HG03060 (cell line): ENCODE results near the gene KIF17.

Experiments
- ATAC-seq: cut with Tn5 transposase; IDR thresholded peaks from one replicate; pipeline ENCODE4 v1.9.1; 2021; ENCODE audit warnings: low read depth, moderate number of reproducible peaks; ENCODE audit not compliant: unreplicated experiment

The KIF17 gene

GRCh38 chr1:20717452-20718342 is at the start of gene KIF17:
Gene KIF17, minus strand, starts transcription at chr1:20718007. Its CDS starts 301 bp downstream, at chr1:20717706.
- ATAC-seq = no peak

DNA sequence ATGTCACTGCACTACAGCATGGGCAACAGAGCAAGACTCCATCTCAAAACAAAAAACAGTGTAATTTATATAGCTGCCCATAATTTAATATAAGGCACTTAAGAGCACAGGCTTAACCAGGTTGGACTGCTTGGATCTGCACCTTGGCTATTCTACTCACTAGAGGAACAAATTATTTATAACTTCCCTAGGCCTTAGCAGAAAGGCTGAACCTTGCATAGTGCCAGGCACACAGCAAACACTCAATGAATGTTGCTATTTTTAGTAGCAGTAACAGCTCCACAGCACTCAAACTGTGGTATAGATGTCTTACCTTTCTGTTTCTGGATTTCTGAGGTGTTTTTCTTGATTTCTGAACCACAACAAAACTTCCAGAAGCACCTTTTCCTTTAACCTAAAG is 49.5 kb upstream of the KIF17 start:
- ATAC-seq = no peak

- no peak for ATAC-seq
Measured at GRCh38 chr1:20763417-20763816, 45.6 kb upstream of the KIF17 start.

- ATAC-seq = no peak
Measured at GRCh38 chr1:20760322-20760721, 42.5 kb upstream of the KIF17 start.

DNA sequence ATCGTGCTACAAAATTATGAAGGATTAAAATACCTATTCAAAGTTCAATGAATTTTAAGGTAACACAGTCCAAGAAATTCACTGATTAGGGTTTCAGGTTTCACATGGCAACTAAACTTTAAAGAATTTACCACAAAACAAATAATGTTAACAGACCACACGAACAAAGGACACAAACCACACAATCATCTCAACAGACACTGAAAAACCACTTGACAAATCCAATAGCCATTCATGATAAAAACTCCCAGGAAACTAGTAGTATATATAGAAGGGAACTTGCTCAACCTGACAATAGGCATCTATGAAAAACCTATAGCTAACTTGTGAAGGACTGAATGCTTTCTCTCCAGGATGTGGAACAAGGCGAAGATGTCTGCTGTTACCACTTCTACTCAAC is 35.8 kb upstream of the KIF17 start:
- no peak for ATAC-seq

GRCh38 chr1:20751462-20751990 is 33.7 kb upstream of the KIF17 start:
- no peak for ATAC-seq

DNA sequence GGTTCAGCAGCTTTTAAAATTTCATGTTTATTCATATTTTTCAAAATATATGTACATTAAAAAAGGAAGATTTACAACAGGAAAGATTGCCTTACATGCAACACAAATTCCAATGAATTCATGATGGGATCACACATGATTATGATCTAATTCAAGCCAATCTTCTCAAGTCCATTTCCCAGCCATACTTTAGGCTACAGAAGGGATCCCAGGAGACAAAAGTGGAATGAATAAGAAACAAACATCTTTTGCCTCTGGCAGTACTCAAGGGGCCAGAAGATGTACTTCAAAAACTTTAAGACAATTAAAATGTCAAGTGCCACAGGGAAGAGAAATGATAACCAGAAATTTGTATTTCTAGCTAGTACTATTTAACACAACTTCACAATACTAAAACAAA is 24.9 kb upstream of the KIF17 start:
- no peak for ATAC-seq

DNA sequence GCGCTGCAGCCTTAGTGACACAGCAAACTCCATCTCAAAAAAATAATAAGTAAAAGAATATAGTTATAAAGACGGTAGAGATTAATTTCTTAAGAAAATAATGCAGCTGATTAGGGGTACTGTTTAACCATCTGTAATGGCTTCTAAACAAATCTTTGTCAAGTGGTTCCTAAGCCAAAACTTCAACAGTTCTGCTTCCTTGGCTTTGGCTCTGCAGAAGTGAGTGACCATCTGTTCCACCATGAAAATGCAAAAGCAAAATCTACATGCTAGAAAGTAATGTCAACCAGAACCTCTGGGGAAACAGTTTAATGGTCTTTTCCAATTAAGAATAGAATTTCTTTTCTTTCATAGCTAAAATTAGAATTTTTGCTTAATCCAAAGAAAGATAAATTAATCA is 23.0 kb upstream of the KIF17 start:
- ATAC-seq = no peak

GRCh38 chr1:20739225-20739624 is 21.4 kb upstream of the KIF17 start:
- no peak for ATAC-seq

GRCh38 chr1:20735581-20736111 is 17.8 kb upstream of the KIF17 start:
- no peak for ATAC-seq

DNA sequence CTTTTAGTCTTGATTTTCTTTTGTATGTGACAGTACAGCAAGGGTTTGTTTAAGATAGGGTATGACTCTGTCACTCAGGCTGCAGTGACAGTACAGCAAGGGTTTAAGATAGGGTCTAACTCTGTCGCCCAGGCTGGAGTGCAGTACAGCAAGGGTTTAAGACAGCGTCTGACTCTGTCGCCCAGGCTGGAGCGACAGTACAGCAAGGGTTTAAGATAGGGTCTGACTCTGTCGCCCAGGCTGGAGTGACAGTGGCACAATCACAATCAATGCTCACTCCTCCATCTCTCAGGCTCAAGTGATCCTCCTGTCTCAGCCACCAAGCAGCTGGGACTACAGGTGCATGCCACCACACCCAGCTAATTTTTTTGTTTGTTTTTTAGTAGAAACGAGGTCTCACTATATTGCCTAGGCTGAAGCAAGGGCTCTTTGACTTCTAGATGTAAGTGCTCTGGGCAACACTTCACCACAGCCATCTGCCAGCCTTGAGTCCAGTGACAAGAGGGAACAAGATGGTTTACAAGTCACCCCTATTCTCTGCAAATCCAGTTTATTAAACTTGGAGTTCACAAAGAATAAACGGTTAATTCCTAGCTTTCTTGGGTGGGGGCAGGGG is 15.7 kb upstream of the KIF17 start:
- ATAC-seq = no peak

DNA sequence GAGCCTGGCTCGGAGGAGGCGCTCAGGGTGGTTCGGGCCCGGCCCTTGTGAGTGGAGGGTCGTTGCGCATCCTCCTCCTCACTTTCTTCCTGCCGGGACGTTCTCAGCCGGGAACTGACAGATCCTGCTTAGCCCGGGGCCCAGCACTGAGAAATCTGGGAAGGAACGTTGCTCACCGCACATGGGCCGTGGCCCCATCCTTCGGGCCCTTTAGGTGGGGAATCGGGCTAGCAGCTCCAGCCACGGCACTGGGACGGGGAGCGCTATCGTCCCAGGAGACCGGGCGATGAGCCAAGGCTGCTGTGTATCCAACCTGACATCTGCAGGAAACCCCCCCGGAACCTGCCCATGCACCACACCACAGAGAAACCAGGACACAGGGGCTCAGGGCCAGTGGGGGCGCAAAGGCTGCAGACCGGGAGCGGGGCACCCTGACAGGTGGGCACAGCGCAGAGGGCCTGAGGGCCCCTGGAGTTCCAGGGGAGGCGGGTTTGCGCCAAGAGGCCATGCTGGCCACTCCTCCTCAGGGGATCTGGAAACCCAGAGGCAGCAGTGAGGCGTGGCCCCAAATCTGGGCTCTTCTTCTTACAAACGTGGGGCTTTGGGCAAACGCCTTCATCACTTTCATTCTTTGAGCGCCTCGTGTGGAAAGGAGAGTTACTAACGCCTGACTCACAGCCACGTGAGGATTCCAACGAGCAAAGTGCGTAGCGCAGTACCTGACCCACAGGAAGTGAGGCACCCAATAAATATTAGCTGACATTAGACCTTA is 15.0 kb upstream of the KIF17 start, which contains the start of gene SH2D5:
TSS of gene SH2D5 (minus strand) at position 116 of the 772 bp plus-strand sequence. CDS start 4,659 bp downstream, outside the sequence.
- ATAC-seq = no peak

DNA sequence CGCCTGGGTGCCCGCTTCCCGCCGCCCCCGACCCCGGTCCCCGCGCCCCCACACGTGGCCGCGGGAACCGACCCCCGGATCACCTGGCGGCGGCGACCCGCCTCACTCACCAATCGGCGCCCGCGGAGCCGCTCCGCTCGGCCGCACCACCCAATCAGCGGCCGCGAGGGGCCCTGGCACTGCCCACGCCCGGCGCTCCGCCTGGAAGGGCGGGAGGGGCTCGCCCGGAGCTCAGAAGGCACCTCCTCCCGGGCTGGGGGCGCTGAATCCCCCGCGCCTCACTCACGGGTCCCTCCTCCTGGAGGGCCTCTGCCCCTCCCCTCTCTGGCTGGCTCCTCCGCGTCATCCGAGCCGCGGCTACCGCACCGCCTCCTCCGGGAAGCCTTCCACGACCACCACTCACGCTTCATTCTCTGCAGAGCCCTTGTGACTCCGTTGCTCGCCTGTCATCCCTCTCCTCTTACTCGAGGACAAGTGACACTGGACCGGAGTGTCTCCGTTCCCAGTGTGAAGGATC is 14.3 kb upstream of the KIF17 start:
- ATAC-seq = no peak

DNA sequence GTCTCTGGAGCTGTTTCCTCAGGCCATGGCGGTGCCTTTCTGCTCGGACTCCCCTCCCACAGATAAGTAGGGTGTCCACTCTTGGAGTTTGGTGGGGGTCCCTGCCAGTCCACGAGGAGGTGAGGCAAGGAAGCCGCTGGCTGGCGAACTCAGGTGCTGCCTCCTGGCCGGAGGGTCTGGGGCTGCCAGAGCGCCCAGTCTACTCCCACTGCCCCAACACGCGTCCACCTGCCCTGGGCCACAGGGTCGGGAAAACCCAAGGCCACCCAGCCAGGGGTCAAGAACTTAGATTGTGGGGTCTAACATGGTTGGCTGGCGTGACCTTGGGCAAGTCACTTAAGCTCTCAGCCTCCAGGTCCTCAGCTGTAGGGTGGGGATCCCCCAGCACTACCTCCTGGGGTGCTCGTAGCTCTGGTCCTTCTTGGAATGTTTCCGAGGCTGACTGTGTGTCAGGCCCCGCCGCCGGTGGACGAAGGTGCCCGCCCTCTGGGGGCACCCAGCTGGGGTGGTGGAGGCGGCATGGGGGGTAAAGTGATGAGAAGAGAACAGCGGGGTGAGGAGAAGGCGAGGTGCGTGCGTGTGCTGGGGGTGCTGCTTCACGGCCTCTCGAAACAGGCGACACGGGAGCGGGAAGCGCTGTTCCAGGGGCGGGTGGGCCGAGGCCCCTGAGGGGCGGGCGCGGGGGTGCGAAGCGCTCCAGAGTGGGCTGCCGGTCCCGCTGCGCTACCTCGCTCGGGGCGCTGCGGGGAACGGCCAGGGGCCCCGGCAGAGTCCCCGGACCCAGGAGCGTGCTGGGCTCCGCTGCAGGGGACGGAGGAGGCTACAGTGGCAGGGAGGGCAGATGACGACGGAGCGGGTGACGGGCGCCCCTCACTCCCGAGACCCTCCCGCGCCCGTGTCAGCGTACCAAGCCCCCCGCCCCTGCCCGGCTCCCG is 13.5 kb upstream of the KIF17 start:
- no peak for ATAC-seq

- ATAC-seq = no peak
Measured at GRCh38 chr1:20730690-20731056, 12.9 kb upstream of the KIF17 start.

DNA sequence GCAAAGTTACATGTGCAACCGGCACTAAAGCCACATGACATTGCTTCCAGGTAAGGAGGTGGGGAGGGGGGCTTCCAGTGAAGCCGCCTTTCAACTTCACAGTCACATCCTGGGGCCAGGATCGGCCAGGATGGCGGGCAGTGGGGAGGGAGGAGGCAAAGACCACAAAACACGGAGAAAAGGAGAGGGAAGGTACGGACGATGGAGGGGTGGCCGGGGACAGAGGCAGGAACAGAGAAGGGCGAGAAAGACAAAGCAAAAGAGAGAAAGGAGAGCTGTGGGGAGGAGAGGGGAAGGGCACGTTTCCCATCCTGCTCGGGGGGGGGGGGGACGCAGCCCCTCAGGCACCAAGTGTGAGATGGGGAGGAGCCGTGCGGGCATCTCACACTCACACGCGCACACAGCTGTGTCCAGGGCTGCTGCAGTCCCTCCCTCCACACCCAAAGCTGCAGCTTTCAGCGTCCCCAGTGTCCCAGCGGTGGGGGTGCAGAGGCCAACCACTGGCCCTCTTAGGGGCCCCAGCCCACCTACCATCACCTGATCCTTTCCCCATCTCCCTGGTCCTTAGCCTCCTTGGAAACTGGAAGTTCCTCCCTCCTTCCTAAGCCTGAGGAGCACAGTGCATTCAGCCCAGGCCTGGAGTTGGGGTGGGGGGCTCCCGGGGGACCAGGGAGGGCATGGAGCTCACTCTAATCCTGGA is 12.3 kb upstream of the KIF17 start:
- ATAC-seq = no peak

- no peak for ATAC-seq
Measured at GRCh38 chr1:20729155-20729931, 11.5 kb upstream of the KIF17 start.
